GM11168 (cell line): Measurements from ENCODE around the gene TTC33.

Experiments
- in situ Hi-C: fragments of 300-500 bp; cut with MboI; formaldehyde crosslinking; loops from one replicate; pipeline ENCODE4 v1.12.0; 2022; ENCODE audit warnings: low sequenced_read_pairs; ENCODE audit not compliant: unreplicated experiment

The TTC33 gene

GRCh38 chr5:40477856-40478546, 277.8 kb downstream of the TTC33 start:
- in situ Hi-C loops, result loop anchor here (10.0 to 25.0 kb wide), 2 partner anchors 73 to 184 kb away; no protein-coding TSS in a partner anchor

DNA sequence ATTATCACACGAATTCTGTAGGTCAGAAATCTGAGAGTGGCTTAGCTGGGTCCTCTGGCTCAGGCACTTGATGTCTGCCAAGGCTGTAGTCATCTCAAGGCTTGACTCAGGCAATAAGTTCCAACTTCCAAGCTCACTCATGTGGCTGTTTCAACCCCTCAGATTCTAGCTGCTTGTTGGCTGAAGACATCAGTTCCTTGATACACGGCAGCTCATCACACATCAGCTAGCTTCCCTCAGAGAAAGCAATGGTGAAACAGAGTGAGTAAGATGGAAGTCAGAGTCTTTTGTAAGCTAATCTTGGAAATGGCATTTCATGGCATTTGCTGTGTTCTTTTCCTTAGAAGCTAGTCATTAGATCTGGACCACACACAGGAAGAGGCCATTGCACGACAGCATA, 280.2 kb downstream of the TTC33 start:
- in situ Hi-C loops, result loop anchor here (10.0 to 25.0 kb wide), 2 partner anchors 71 to 187 kb away; no protein-coding TSS in a partner anchor

- in situ Hi-C loops, result loop anchor here (10.0 kb wide), 1 partner anchor 69 kb away; no protein-coding TSS in a partner anchor
Observed at GRCh38 chr5:40474250-40474649, 281.5 kb downstream of the TTC33 start.

GRCh38 chr5:40465416-40465815, 290.3 kb downstream of the TTC33 start:
- in situ Hi-C loops, result no loop called here

DNA sequence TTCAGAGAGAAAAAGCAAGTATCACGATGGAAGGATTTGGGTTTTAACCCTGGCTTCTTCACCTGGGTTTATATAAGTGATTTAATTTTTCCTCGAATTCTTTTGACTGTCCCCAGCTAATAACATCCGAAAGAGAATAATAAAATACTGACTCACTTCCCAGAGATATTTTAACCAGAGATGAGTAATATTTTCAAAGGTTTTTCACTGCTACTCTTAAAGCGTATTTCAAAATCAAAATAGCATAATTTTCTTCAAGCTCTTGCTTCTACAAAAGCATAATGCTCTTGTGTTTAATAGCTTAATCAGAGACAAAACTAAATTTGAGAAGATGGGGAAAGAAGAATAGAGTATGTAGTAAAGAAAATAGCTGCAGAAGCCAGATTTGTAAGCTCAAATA, 291.2 kb downstream of the TTC33 start:
- in situ Hi-C loops, result no loop called here
